Measurements from ENCODE around the gene OLFM3. TPM values are rescaled to one million over a fixed set of nuclear protein-coding genes. Genes with fewer than 3 reads are reported as not detected.

OLFM3 gene
- polyA plus RNA-seq, 4 donors, result 2.6 to 21.3 TPM; not detected in 2

DNA sequence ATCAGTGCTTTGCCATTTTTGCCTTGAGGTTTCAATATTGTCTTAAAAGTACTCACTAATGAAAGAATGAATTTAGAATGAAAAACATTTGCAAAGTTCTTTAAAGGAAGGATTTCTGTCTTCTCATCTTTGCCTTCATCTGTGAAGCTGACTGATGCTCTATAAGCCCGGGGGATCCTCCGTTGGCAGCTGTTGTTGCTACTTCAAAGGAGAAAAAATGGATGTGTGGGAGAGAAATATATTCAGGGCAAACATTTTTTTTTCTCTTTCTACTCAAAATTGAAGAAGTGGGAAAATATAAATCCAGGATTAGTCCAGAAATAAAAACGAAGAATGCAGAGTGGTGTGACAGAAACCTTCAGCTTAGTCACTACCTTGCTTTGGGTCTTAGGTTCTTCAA lies 142.5 kb downstream of the OLFM3 start:
- H3K27me3 ChIP-seq (ENCODE audit: control insufficient read depth in 3 of 3, insufficient read depth in 3 of 3, low read length in 3 of 3), result no peaks in the 10 kb centered on the region
- peaks cover 0 to 25% (median 0%) of the 10 kb centered on the region in 3 donors for H3K4me1 ChIP-seq (ENCODE audit: control insufficient read depth in 3 of 3, insufficient read depth in 2 of 3, low read depth in 1 of 3, low read length in 2 of 3)
- H3K9me3 ChIP-seq (ENCODE audit: control insufficient read depth in 2 of 2, insufficient read depth in 1 of 2, low read depth in 1 of 2, low read length in 1 of 2), result no peaks in the 10 kb centered on the region
- DNase-seq, result no peak
- no peak overlapping the region for H3K27ac ChIP-seq (ENCODE audit: low read depth in 1 of 3, low read length in 2 of 3)
- H3K4me3 ChIP-seq (ENCODE audit: low read depth in 1 of 3, low read length in 3 of 3), result no peak overlapping the region
- no peak for FAIRE-seq
- no peaks in the 10 kb centered on the region for H3K36me3 ChIP-seq (ENCODE audit: control insufficient read depth in 3 of 3, insufficient read depth in 2 of 3, low read depth in 1 of 3, low read length in 3 of 3)
- WGBS, 3 donors, result 74 to 80% (median 79%) methylated on average over 3 of the region's 3 CpGs

DNA sequence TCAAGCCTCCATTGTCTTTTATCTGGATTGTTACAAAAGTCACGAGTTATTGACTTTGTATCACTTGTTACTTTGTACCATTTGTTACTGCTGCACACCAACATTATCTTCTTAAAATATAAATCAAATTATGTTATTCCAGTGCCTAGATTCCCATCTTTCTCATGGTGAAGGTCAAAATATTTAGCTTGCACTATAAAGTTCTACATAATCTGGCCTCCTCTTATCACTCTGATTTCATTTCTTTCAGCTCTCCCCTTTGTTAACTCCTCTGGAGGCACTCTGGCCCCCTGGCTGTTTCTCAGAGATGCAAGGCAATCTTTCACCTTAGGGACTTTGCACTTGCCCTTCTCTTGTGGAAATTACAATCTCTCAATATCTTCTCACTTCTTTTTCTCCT lies 143.8 kb downstream of the OLFM3 start:
- H3K4me3 ChIP-seq (ENCODE audit: low read depth in 1 of 3, low read length in 3 of 3), result no peak overlapping the region
- no peaks in the 10 kb centered on the region for H3K9me3 ChIP-seq (ENCODE audit: control insufficient read depth in 2 of 2, insufficient read depth in 1 of 2, low read depth in 1 of 2, low read length in 1 of 2)
- no peaks in the 10 kb centered on the region for H3K36me3 ChIP-seq (ENCODE audit: control insufficient read depth in 3 of 3, insufficient read depth in 2 of 3, low read depth in 1 of 3, low read length in 3 of 3)
- peak in 1 of 2 donors; percentile 63 for DNase-seq
- peak overlapping the region in 1 of 3 donors; percentile 54 for H3K27ac ChIP-seq (ENCODE audit: low read depth in 1 of 3, low read length in 2 of 3)
- peaks cover 0 to 25% (median 0%) of the 10 kb centered on the region in 3 donors for H3K4me1 ChIP-seq (ENCODE audit: control insufficient read depth in 3 of 3, insufficient read depth in 2 of 3, low read depth in 1 of 3, low read length in 2 of 3)
- no peak for FAIRE-seq
- H3K27me3 ChIP-seq (ENCODE audit: control insufficient read depth in 3 of 3, insufficient read depth in 3 of 3, low read length in 3 of 3), result no peaks in the 10 kb centered on the region
- 9 to 56% (median 33%) methylated on average over 1 of the region's 1 CpG for WGBS, 3 donors

DNA sequence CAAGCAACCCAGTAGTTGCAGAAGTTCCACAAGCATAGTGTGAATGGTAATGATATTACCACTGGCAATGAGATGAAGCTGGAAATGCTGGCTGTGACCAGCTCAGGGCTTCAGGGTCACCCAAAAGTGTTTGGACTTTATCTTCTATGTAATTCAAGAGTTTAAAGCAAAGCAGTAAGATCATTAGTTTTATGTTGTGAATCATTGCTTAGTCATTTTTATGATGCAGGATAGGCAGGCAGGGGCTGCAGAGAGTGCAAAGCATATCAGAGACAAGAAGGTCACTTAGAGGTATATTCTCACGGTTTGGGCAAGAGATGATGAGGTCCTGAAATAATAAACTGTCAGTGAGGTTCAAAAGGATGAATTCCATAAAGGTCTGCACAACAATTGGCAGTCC lies 147.4 kb downstream of the OLFM3 start:
- Histone ChIP-seq H3K36me3 (ENCODE audit: control insufficient read depth in 3 of 3, insufficient read depth in 2 of 3, low read depth in 1 of 3, low read length in 3 of 3) (no peaks in the 10 kb centered on the region), H3K9me3 (ENCODE audit: control insufficient read depth in 2 of 2, insufficient read depth in 1 of 2, low read depth in 1 of 2, low read length in 1 of 2) (no peaks in the 10 kb centered on the region), H3K4me3 (ENCODE audit: low read depth in 1 of 3, low read length in 3 of 3) (no peak overlapping the region), H3K27me3 (ENCODE audit: control insufficient read depth in 3 of 3, insufficient read depth in 3 of 3, low read length in 3 of 3) (no peaks in the 10 kb centered on the region), H3K4me1 (ENCODE audit: control insufficient read depth in 3 of 3, insufficient read depth in 2 of 3, low read depth in 1 of 3, low read length in 2 of 3) (peaks cover 0 to 25% (median 0%) of the 10 kb centered on the region in 3 donors), H3K27ac (ENCODE audit: low read depth in 1 of 3, low read length in 2 of 3) (peak overlapping the region in 1 of 3 donors; percentile 85)
- 6 to 31% (median 11%) methylated on average over 1 of the region's 1 CpG for WGBS, 3 donors
- FAIRE-seq, result no peak
- DNase-seq, result peak in 1 of 2 donors; percentile 73

GRCh38 chr1:101847626-101848025 lies 149.1 kb downstream of the OLFM3 start:
- no peak overlapping the region for H3K4me3 ChIP-seq (ENCODE audit: low read depth in 1 of 3, low read length in 3 of 3)
- DNase-seq, result peak in 1 of 2 donors; percentile 77
- peak overlapping the region in 1 of 3 donors; percentile 85 for H3K27ac ChIP-seq (ENCODE audit: low read depth in 1 of 3, low read length in 2 of 3)
- H3K27me3 ChIP-seq (ENCODE audit: control insufficient read depth in 3 of 3, insufficient read depth in 3 of 3, low read length in 3 of 3), result no peaks in the 10 kb centered on the region
- H3K9me3 ChIP-seq (ENCODE audit: control insufficient read depth in 2 of 2, insufficient read depth in 1 of 2, low read depth in 1 of 2, low read length in 1 of 2), result no peaks in the 10 kb centered on the region
- H3K4me1 ChIP-seq (ENCODE audit: control insufficient read depth in 3 of 3, insufficient read depth in 2 of 3, low read depth in 1 of 3, low read length in 2 of 3), result peaks cover 0 to 21% (median 0%) of the 10 kb centered on the region in 3 donors
- FAIRE-seq, result no peak
- WGBS, 3 donors, result 12 to 41% (median 23%) methylated on average over 3 of the region's 3 CpGs
- no peaks in the 10 kb centered on the region for H3K36me3 ChIP-seq (ENCODE audit: control insufficient read depth in 3 of 3, insufficient read depth in 2 of 3, low read depth in 1 of 3, low read length in 3 of 3)

- no peaks in the 10 kb centered on the region for H3K27me3 ChIP-seq (ENCODE audit: control insufficient read depth in 3 of 3, insufficient read depth in 3 of 3, low read length in 3 of 3)
- H3K4me3 ChIP-seq (ENCODE audit: low read depth in 1 of 3, low read length in 3 of 3), result peak overlapping the region in 1 of 3 donors; percentile 56
- H3K36me3 ChIP-seq (ENCODE audit: control insufficient read depth in 3 of 3, insufficient read depth in 2 of 3, low read depth in 1 of 3, low read length in 3 of 3), result no peaks in the 10 kb centered on the region
- H3K4me1 ChIP-seq (ENCODE audit: control insufficient read depth in 3 of 3, insufficient read depth in 2 of 3, low read depth in 1 of 3, low read length in 2 of 3), result peaks cover 0 to 15% (median 0%) of the 10 kb centered on the region in 3 donors
- H3K9me3 ChIP-seq (ENCODE audit: control insufficient read depth in 2 of 2, insufficient read depth in 1 of 2, low read depth in 1 of 2, low read length in 1 of 2), result no peaks in the 10 kb centered on the region
- WGBS, 3 donors, result 20 to 46% (median 33%) methylated on average over 13 of the region's 13 CpGs
- DNase-seq (peak in 1 of 2 donors; percentile 70), FAIRE-seq (no peak)
- H3K27ac ChIP-seq (ENCODE audit: low read depth in 1 of 3, low read length in 2 of 3), result peak overlapping the region in 1 of 3 donors; percentile 85
Measured at GRCh38 chr1:101846820-101847219, 149.9 kb downstream of the OLFM3 start.

- H3K27ac ChIP-seq (ENCODE audit: low read depth in 1 of 3, low read length in 2 of 3), result no peak overlapping the region
- WGBS, 3 donors, result 63 to 79% (median 68%) methylated on average over 5 of the region's 5 CpGs
- H3K27me3 ChIP-seq (ENCODE audit: control insufficient read depth in 3 of 3, insufficient read depth in 3 of 3, low read length in 3 of 3), result no peaks in the 10 kb centered on the region
- H3K9me3 ChIP-seq (ENCODE audit: control insufficient read depth in 2 of 2, insufficient read depth in 1 of 2, low read depth in 1 of 2, low read length in 1 of 2), result no peaks in the 10 kb centered on the region
- no peak for FAIRE-seq
- H3K4me3 ChIP-seq (ENCODE audit: low read depth in 1 of 3, low read length in 3 of 3), result no peak overlapping the region
- peaks cover 0 to 3% (median 0%) of the 10 kb centered on the region in 3 donors for H3K36me3 ChIP-seq (ENCODE audit: control insufficient read depth in 3 of 3, insufficient read depth in 2 of 3, low read depth in 1 of 3, low read length in 3 of 3)
- H3K4me1 ChIP-seq (ENCODE audit: control insufficient read depth in 3 of 3, insufficient read depth in 2 of 3, low read depth in 1 of 3, low read length in 2 of 3), result no peaks in the 10 kb centered on the region
- DNase-seq, result no peak
Measured at GRCh38 chr1:101843160-101843559, 153.6 kb downstream of the OLFM3 start.

GRCh38 chr1:101841824-101842223 lies 154.9 kb downstream of the OLFM3 start:
- FAIRE-seq (no peak), DNase-seq (no peak)
- 92 to 96% (median 95%) methylated on average over 4 of the region's 4 CpGs for WGBS, 3 donors
- Histone ChIP-seq H3K4me3 (ENCODE audit: low read depth in 1 of 3, low read length in 3 of 3) (no peak overlapping the region), H3K27ac (ENCODE audit: low read depth in 1 of 3, low read length in 2 of 3) (no peak overlapping the region), H3K9me3 (ENCODE audit: control insufficient read depth in 2 of 2, insufficient read depth in 1 of 2, low read depth in 1 of 2, low read length in 1 of 2) (no peaks in the 10 kb centered on the region), H3K27me3 (ENCODE audit: control insufficient read depth in 3 of 3, insufficient read depth in 3 of 3, low read length in 3 of 3) (no peaks in the 10 kb centered on the region), H3K4me1 (ENCODE audit: control insufficient read depth in 3 of 3, insufficient read depth in 2 of 3, low read depth in 1 of 3, low read length in 2 of 3) (no peaks in the 10 kb centered on the region), H3K36me3 (ENCODE audit: control insufficient read depth in 3 of 3, insufficient read depth in 2 of 3, low read depth in 1 of 3, low read length in 3 of 3) (peaks cover 0 to 3% (median 0%) of the 10 kb centered on the region in 3 donors)

GRCh38 chr1:101835988-101836387 lies 160.7 kb downstream of the OLFM3 start:
- Histone ChIP-seq H3K27me3 (ENCODE audit: control insufficient read depth in 3 of 3, insufficient read depth in 3 of 3, low read length in 3 of 3) (no peaks in the 10 kb centered on the region), H3K27ac (ENCODE audit: low read depth in 1 of 3, low read length in 2 of 3) (no peak overlapping the region), H3K4me1 (ENCODE audit: control insufficient read depth in 3 of 3, insufficient read depth in 2 of 3, low read depth in 1 of 3, low read length in 2 of 3) (no peaks in the 10 kb centered on the region), H3K4me3 (ENCODE audit: low read depth in 1 of 3, low read length in 3 of 3) (no peak overlapping the region), H3K36me3 (ENCODE audit: control insufficient read depth in 3 of 3, insufficient read depth in 2 of 3, low read depth in 1 of 3, low read length in 3 of 3) (peaks cover 0 to 3% (median 0%) of the 10 kb centered on the region in 3 donors), H3K9me3 (ENCODE audit: control insufficient read depth in 2 of 2, insufficient read depth in 1 of 2, low read depth in 1 of 2, low read length in 1 of 2) (no peaks in the 10 kb centered on the region)
- WGBS, 3 donors, result 23 to 53% (median 46%) methylated on average over 2 of the region's 2 CpGs
- DNase-seq (no peak), FAIRE-seq (no peak)

DNA sequence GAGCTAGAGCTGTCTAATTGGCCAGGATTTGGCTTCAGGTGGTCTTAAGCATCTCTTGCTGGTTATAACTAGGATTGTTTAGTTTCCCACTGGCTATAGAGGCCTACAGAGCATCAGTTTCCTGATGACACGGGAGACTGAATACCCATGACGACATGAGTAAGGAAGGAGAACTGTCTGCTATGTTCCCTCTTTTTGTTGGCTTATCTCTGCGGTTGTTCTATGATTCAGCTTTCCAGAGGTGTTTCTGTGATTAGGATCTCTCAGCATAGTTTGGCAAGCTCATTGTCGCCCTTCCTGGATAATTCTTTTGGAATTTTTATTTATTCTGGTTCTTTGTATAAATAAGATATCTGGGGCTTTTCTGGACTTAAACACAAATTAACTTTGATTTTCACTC lies 163.4 kb downstream of the OLFM3 start:
- WGBS, 3 donors, result 57 to 58% (median 57%) methylated on average over 4 of the region's 4 CpGs
- DNase-seq, result no peak

More for the DNA sequence above, 163.4 kb downstream of the OLFM3 start:
- Histone ChIP-seq H3K4me1 (ENCODE audit: control insufficient read depth in 3 of 3, insufficient read depth in 2 of 3, low read depth in 1 of 3, low read length in 2 of 3) (no peaks in the 10 kb centered on the region), H3K9me3 (ENCODE audit: control insufficient read depth in 2 of 2, insufficient read depth in 1 of 2, low read depth in 1 of 2, low read length in 1 of 2) (no peaks in the 10 kb centered on the region), H3K36me3 (ENCODE audit: control insufficient read depth in 3 of 3, insufficient read depth in 2 of 3, low read depth in 1 of 3, low read length in 3 of 3) (no peaks in the 10 kb centered on the region), H3K27ac (ENCODE audit: low read depth in 1 of 3, low read length in 2 of 3) (no peak overlapping the region), H3K27me3 (ENCODE audit: control insufficient read depth in 3 of 3, insufficient read depth in 3 of 3, low read length in 3 of 3) (no peaks in the 10 kb centered on the region), H3K4me3 (ENCODE audit: low read depth in 1 of 3, low read length in 3 of 3) (no peak overlapping the region)
- no peak for FAIRE-seq
